Measurements from ENCODE around the gene TASOR2. TPM values are rescaled to one million over a fixed set of nuclear protein-coding genes. Genes with fewer than 3 reads are reported as not detected.

TASOR2 gene
- total and polyA plus RNA-seq, 2 of the 4 experiments (the other 2 are of a cell fraction): 19.4 to 53.6 TPM

- in situ Hi-C loops (cut with MboI; ENCODE audit: low sequenced_read_pairs): loop anchor here (10.0 kb wide), 1 partner anchor 196 kb away; the partner anchor contains the start of gene ANKRD16
- H2BK120ac ChIP-seq (ENCODE audit: low read depth, low read length): no peak overlapping the region
- CTCF ChIA-PET: interaction anchor here (0.7 kb wide), 2 partner anchors 67 to 212 kb away, joined by 3 to 5 read pairs; no protein-coding TSS in a partner anchor
- H3K4me1 ChIP-seq (ENCODE audit: control insufficient read depth, insufficient read depth, low read length): peaks cover 8% of the 10 kb centered on the region
- no peak overlapping the region for H3K4ac ChIP-seq (ENCODE audit: low read depth, low read length)
- no peak overlapping the region for H3K4me2 ChIP-seq (ENCODE audit: low read depth, low read length)
- TF ChIP-seq CEBPB (IDR thresholded peaks at IDR 0.05; ENCODE audit: low read depth, low read length) (no peak), RAD21 (IDR thresholded peaks at IDR 0.05; ENCODE audit: low read length) (no peak), CHD1 (IDR thresholded peaks at IDR 0.05; ENCODE audit: low read depth, low read length) (no peak), MAZ (IDR thresholded peaks at IDR 0.05; ENCODE audit: borderline replicate concordance, low read depth, low read length) (no peak), SMC3 (IDR thresholded peaks at IDR 0.05; ENCODE audit: low read depth, low read length) (no peak), RCOR1 (IDR thresholded peaks at IDR 0.05; ENCODE audit: insufficient replicate concordance, low read length) (no peak), RFX5 (IDR thresholded peaks at IDR 0.05; ENCODE audit: low read depth, low read length) (no peak), MAFK (IDR thresholded peaks at IDR 0.05; ENCODE audit: low read depth, low read length) (no peak), CTCF (conservative IDR thresholded peaks at IDR 0.05; ENCODE audit: low read depth, low read length) (no peak), FOS (IDR thresholded peaks at IDR 0.05; ENCODE audit: low read depth, low read length) (no peak), MXI1 (IDR thresholded peaks at IDR 0.05; ENCODE audit: borderline replicate concordance, low read depth, low read length) (no peak), NFE2L2 (IDR thresholded peaks at IDR 0.05; ENCODE audit: low read depth, low read length) (no peak)
- H4K5ac ChIP-seq (ENCODE audit: low read depth, low read length): no peak overlapping the region
- H4K8ac ChIP-seq (ENCODE audit: low read depth in 2 of 2, low read length in 2 of 2): no peak overlapping the region
- H4K91ac ChIP-seq (ENCODE audit: insufficient read depth, low read depth, low read length): no peak overlapping the region
- dilution Hi-C loops (cut with HindIII; ENCODE audit: low sequenced_read_pairs, unreplicated experiment): no loop called here
- H3K27me3 ChIP-seq (ENCODE audit: control insufficient read depth, insufficient read depth, low read length): no peaks in the 10 kb centered on the region
- no peak overlapping the region for H3K23ac ChIP-seq (ENCODE audit: low read depth, low read length)
- WGBS, 2 experiments (ENCODE audit: extremely low coverage in 2 of 2, insufficient read length in 1 of 2): no CpG with 5 or more reads among the region's 3 CpGs
- H2BK5ac ChIP-seq (ENCODE audit: low read depth, low read length, poor library complexity, severe bottlenecking): no peak overlapping the region
- no peak overlapping the region for H2BK20ac ChIP-seq (ENCODE audit: low read depth, low read length)
- H3K14ac ChIP-seq (replicated peaks; ENCODE audit: low read depth, low read length): no peak overlapping the region
- no peak overlapping the region for H3K27ac ChIP-seq (ENCODE audit: insufficient read depth, low read length)
- H3K9me1 ChIP-seq (ENCODE audit: insufficient read depth, low read length): no peaks in the 10 kb centered on the region
- no peak for ATAC-seq (ENCODE audit: low read depth)
- no TSS peak for BruUV-seq (replicated peaks)
- peaks cover 1% of the 10 kb centered on the region; the same call in 1 of the 2 replicates for H3K36me3 ChIP-seq (ENCODE audit: control insufficient read depth, insufficient read depth, low read length)
- no peak overlapping the region for H3K18ac ChIP-seq (ENCODE audit: low read depth, low read length)
- DNase-seq: no peak
- POLR2A ChIA-PET (ENCODE audit: unreplicated experiment): no interaction called here
- no peak overlapping the region for H2AFZ ChIP-seq (replicated peaks; ENCODE audit: low read length, poor library complexity)
- H3K4me3 ChIP-seq (ENCODE audit: insufficient read depth, low read depth, low read length): no peak overlapping the region
- H3K9ac ChIP-seq (ENCODE audit: low read depth, low read length): no peak overlapping the region
- H3K79me1 ChIP-seq (ENCODE audit: low read depth in 1 of 2, low read length in 2 of 2): peaks cover 18 to 43% of the 10 kb centered on the region in 2 experiments
- no peak overlapping the region for H3K56ac ChIP-seq (ENCODE audit: extremely low read depth, insufficient read depth, low read length)
- no peak overlapping the region for H2AK5ac ChIP-seq (ENCODE audit: low read depth, low read length)
- no peaks in the 10 kb centered on the region for H3K9me3 ChIP-seq (ENCODE audit: control insufficient read depth, insufficient read depth, low read length)
- H2BK15ac ChIP-seq (ENCODE audit: low read depth, low read length): no peak overlapping the region
- H2AK9ac ChIP-seq (replicated peaks; ENCODE audit: low read depth, low read length, poor library complexity): no peak overlapping the region
- H4K20me1 ChIP-seq (ENCODE audit: insufficient read depth, low read length): peaks cover 33% of the 10 kb centered on the region
- intact Hi-C loops (cut with micrococcal nuclease): loop anchor here (5.0 kb wide), 3 partner anchors 124 to 241 kb away; partner anchors contain the start of genes ANKRD16 and GDI2
These were observed 3.9 kb downstream of the TASOR2 start for GRCh38 chr10:5688587-5688986.
